ENCODE results near the gene TGIF1.
"Not testable (repeated sequence)": the region's sequence is repeated elsewhere in the genome, so short reads cannot be mapped to it uniquely, and the experiment has no call there.

The TGIF1 gene

DNA sequence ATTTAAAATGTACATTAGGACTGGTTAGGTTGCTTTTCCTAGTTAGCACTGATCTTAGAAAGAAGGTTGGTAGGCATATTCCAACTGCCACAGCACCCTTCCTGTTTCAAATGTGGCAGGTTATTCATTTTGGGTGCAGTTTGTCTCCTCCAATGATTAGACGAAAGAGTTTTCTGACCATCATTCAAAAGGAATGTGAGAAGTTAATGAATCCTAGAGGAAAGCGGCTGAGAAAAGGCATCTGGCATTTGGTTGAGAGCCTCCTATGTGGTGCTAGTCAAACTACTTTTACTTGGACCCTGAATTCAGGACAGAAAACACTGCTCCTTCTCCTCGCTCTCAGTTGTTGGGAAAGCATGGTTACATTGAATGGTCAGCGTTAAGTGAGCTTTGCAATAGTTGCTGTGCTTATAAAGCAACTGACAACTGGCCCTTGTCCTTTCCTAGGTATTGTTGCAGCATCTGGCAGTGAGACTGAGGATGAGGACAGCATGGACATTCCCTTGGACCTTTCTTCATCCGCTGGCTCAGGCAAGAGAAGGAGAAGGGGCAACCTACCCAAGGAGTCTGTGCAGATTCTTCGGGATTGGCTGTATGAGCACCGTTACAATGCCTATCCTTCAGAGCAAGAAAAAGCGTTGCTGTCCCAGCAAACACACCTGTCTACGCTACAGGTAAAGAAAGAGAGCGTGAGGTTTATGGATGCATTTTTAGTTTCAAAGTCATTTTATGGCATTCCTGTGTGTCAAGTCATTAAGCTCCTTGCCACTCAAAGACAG is 6.1 kb downstream of the TGIF1 start:
- no peak for DNase-seq (ENCODE audit: low spot score)

DNA sequence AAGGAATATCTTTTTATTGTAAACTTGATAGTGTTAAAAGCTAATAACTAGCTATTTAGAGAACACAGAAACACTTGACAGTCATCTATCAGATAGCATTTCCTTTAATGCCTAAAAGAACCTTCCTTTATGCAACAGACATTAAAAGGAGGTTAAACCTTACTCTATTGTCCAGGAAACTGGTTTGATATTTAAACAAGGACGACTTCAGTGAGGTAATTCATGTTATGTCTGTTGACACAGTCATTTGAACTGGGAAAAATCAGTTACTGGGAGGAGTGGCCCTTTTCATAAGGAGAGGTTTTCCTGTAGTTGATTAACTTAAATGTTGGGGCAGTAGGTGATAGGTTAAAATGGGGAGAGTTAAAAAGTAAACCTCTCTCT is 6.7 kb downstream of the TGIF1 start:
- no peak for DNase-seq (ENCODE audit: low spot score)

DNA sequence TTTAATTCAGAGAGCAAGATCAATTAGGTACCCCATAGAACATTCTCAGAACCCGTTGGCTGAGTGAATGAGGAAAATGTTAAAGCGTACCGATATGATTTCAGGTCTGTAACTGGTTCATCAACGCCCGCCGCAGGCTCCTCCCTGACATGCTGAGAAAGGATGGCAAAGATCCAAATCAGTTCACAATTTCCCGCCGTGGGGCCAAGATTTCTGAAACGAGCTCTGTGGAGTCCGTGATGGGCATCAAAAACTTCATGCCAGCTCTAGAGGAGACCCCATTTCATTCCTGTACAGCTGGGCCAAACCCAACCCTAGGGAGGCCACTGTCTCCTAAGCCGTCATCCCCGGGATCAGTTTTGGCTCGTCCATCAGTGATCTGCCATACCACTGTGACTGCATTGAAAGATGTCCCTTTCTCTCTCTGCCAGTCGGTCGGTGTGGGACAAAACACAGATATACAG is 7.3 kb downstream of the TGIF1 start:
- DNase-seq (ENCODE audit: low spot score), result no peak

GRCh38 chr18:3458378-3458777 is 8.4 kb downstream of the TGIF1 start:
- DNase-seq (ENCODE audit: low spot score), result no peak

- DNase-seq (ENCODE audit: low spot score), result peak; percentile 82
These were observed 9.2 kb downstream of the TGIF1 start for GRCh38 chr18:3458952-3459853.

- DNase-seq (ENCODE audit: low spot score), result no peak
These were observed 10.9 kb downstream of the TGIF1 start for GRCh38 chr18:3460823-3461398.

DNA sequence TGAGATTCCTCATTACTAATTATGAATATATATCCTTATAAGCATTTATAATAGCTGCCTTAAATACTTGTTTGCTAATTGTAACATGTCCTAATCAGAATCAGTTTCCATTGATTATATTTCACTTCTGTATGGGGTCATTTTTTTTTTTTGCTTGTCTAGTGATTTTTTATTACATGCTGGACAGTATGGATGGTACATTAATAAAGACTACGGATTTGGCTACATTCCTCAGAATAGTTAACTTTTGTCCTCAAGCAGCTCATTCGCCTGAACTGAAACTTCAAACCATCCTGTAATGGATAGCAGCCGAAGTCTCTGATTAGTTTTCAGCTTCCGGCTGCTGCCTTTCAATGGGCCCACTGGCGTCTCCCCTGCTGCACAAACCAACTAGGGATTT is 11.7 kb downstream of the TGIF1 start:
- DNase-seq (ENCODE audit: low spot score), result no peak

- DNase-seq (ENCODE audit: low spot score), result no peak
These were observed 13.1 kb downstream of the TGIF1 start for GRCh38 chr18:3463051-3463450.

DNA sequence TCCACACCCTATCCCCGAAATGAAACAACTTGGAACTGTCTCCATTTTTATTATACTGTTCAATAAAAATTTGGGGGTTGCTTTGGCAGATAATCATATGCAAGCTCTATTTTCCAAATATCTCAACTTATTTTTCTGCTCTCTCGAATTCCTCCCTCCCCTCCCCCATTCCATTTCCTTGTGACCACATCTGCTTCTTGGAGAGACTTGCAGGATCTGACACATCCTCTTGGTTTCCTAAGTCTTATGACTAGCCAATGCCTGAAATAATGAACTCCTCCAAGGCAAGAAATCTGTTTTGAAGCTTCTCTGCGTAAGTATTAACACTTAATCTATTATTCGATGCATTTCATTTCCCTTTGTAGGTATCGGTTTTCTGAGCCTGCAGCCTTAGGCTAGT is 16.1 kb downstream of the TGIF1 start:
- DNase-seq (ENCODE audit: low spot score), result no peak

GRCh38 chr18:3466872-3467271 is 16.9 kb downstream of the TGIF1 start:
- no peak for DNase-seq (ENCODE audit: low spot score)

GRCh38 chr18:3468066-3468705 is 18.2 kb downstream of the TGIF1 start:
- no peak for DNase-seq (ENCODE audit: low spot score)

DNA sequence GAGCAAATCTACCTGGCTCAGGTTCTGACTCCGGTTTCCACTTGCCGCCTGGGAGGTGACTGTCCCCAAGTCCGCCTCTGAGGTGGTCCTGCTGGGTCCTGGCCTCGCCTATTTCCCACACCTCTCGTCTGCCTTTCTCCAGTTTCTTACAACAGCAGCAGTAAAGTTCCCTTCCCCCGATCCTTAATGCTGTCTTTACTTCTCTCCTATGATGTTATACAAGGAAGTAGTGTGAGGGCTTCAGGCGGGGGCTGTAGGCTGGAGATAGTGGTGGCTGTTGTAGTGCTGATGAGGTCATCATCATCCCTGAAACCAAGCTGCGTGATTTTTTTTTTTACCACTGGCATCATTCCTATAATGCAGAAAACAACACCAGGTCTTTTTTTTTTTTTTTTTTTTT is 18.9 kb downstream of the TGIF1 start:
- no peak for DNase-seq (ENCODE audit: low spot score)

GRCh38 chr18:3471141-3471648 is 21.2 kb downstream of the TGIF1 start:
- no peak for DNase-seq (ENCODE audit: low spot score)

DNA sequence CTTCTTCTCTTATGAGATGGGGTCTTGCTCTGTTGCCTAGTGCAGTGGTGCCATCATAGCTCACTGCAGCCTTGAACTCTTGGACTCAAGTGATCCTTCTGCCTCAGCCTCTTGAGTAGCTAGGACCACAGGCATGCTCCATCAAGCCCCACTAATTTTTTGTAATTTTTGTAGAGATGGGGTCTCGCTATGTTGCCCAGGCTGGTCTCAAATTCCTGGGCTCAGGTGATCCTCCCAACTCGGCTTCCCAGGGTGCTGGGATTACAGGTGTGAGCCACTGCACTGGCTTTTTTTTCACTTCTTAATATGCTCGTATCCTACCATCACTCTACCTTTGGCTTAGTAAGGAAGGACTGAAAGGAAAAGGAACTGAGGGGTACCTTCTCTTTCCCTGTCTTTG is 22.1 kb downstream of the TGIF1 start:
- not testable (repeated sequence) for DNase-seq (ENCODE audit: low spot score)

GRCh38 chr18:3472681-3473544 is 22.9 kb downstream of the TGIF1 start:
- DNase-seq (ENCODE audit: low spot score), result no peak

GRCh38 chr18:3478262-3478978 is 28.4 kb downstream of the TGIF1 start:
- DNase-seq (ENCODE audit: low spot score), result no peak

DNA sequence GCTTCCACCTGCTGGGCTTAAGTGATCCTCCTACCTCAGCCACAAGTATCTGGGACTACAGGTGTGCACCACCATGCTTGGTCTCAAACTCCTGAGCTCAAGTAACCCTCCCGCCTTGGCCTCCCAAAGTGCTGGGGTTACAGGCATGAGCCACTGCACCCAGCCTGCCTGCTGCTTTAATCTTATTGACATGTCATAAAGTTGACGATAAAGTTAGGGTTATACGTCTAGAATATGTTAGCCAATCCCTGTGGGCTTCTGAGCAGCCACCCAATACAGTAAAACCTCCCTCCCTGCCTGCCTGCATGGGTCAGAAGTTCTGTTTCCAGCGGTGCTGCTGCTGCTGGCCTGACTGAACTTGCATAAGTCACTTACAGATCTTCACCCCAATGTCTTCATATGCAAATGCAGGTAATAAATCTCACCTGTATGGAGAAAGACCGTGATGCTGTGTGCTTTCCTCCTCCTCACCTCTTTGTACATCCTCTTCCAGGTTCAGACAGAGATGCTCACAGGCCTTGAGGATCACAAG is 30.1 kb downstream of the TGIF1 start:
- no peak for DNase-seq (ENCODE audit: low spot score)

- no peak for DNase-seq (ENCODE audit: low spot score)
These were observed 31.0 kb downstream of the TGIF1 start for GRCh38 chr18:3480827-3481573.

DNA sequence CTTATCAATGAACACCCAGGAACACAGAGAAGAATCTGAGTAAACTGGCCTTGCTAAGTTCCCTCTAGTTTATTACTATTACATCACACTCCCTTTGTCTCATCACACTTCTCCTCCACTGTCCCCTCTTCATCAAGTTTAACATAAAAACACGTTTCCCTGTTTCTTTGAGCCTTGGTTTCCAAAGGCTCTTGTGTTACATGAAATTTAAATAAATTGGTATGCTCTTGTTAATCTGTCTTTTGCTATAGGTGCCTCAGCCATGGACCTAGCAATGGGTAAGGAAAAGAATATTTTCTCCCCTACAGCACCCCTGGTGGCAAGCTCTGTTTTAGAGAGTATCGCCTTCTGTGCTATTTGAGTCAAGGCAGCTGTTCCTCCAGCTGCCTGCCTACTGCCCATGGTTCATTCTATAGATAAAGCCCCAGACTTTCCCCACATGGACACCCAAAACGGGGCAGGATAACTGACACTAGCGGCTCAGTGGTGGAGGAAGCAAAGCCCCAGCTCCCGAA is 31.8 kb downstream of the TGIF1 start:
- DNase-seq (ENCODE audit: low spot score), result peak; percentile 47

Measured in pons (tissue), 1 donor.